DND-41 (cell line): ENCODE measurements around the gene SAT2.

Experiments
- ATAC-seq: fragments of 200-7000 bp; cut with Tn5 transposase; 3 replicates; pipeline ENCODE4 v1.9.1; 2021; ENCODE audit warnings: low read depth; ENCODE audit not compliant: insufficient read depth
- DNase-seq: peaks from one replicate; pipeline ENCODE4 v3.0.0-alpha.2; 2020
- H2AFZ ChIP-seq: 2 replicates; pipeline ENCODE4 v1.6.0; 2012; ENCODE audit warnings: low read depth, low read length
- H3K27ac ChIP-seq: 2 replicates; pipeline ENCODE4 v1.5.1; 2012; ENCODE audit warnings: low read length, inconsistent platforms
- H3K27me3 ChIP-seq: fragments of 200-600 bp; sonication (generic); 2 replicates; pipeline ENCODE4 v1.6.0; 2012; ENCODE audit warnings: low read length, mild to moderate bottlenecking, inconsistent platforms; ENCODE audit not compliant: insufficient read depth, poor library complexity
- H3K36me3 ChIP-seq: 2 replicates; pipeline ENCODE4 v1.5.1; 2012; ENCODE audit warnings: low read length, inconsistent platforms; ENCODE audit not compliant: insufficient read depth
- H3K4me1 ChIP-seq: 2 replicates; pipeline ENCODE4 v1.5.1; 2012; ENCODE audit warnings: mild to moderate bottlenecking, low read length; ENCODE audit not compliant: insufficient read depth
- H3K4me2 ChIP-seq: 2 replicates; pipeline ENCODE4 v1.6.0; 2012; ENCODE audit warnings: mild to moderate bottlenecking, moderate library complexity, low read length, inconsistent platforms; ENCODE audit not compliant: insufficient read depth
- H3K4me3 ChIP-seq, 2 experiments: fragments of 200-600 bp in 1 of 2; shearing (Covaris generic) in 1 of 2; 2 replicates each; pipeline ENCODE4 v1.5.1; 2012 to 2016; ENCODE audit warnings: inconsistent platforms in 2 of 2, low read length in 2 of 2, mild to moderate bottlenecking in 2 of 2, low read depth in 1 of 2, moderate library complexity in 1 of 2
- H3K79me2 ChIP-seq: 2 replicates; pipeline ENCODE4 v1.6.0; 2012; ENCODE audit warnings: low read length, inconsistent platforms; ENCODE audit not compliant: insufficient read depth
- H3K9ac ChIP-seq: 2 replicates; pipeline ENCODE4 v1.6.0; 2012; ENCODE audit warnings: low read depth, mild to moderate bottlenecking, inconsistent platforms, low read length, moderate library complexity
- H3K9me3 ChIP-seq: 2 replicates; pipeline ENCODE4 v1.5.1; 2012; ENCODE audit warnings: low read length, moderate library complexity, mild to moderate bottlenecking, inconsistent platforms; ENCODE audit not compliant: insufficient read depth, severe bottlenecking
- H4K20me1 ChIP-seq: 2 replicates; pipeline ENCODE4 v1.6.0; 2012; ENCODE audit warnings: low read length; ENCODE audit not compliant: insufficient read depth
- EZH2 ChIP-seq: IDR thresholded peaks from 3 replicates; pipeline ENCODE4 v1.6.1; 2012; ENCODE audit warnings: borderline replicate concordance, low read depth, mild to moderate bottlenecking, moderate library complexity, low read length, inconsistent platforms; ENCODE audit not compliant: severe bottlenecking
- TF ChIP-seq, protein P1 (sequence below): IDR thresholded peaks from 2 replicates; pipeline ENCODE4 v1.5.1; 2012; ENCODE audit warnings: borderline replicate concordance, low read length, moderate library complexity, mild to moderate bottlenecking; ENCODE audit not compliant: poor library complexity, severe bottlenecking; ENCODE audit errors: extremely low read depth

Gene SAT2

DNA sequence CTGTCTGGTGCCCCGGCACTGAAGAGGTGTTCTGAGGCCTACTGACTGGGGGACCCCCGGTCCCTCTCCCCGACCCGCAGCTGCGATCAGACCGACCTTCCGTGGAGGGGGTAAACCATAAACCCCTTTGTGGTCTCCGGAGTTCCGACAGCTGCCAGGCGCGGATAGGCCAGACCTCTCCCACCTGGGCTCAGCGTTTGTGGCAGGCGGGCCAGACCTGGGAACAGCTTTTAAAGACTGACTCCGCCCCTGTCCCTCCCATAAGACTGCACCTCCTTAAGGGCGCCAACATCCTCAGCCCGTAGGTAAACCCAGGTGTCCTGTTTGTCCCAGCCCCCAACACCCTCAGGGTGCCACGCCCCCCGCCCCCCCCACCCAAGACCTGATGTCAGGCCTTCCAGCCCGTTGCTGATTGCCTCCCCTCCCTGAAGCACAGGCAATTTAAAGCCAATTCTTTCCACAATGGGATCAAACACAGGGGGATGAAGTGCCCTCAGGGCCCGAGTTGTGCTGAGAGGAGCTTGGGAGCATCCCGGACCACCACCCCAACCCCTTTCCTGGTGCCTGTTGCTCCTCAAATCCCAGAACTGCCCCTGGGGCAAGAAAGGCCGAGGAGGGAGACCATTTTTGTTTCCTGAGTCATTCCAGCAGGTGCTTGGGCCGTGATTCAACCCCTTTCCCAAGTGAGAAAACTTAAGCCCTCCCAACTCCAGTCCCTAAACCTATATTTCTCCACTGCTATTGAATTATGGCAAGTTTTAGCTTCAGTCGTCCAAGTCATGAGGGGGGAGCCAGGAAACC, 37.5 kb downstream of the SAT2 start, which contains the start of gene SOX15:
TSS of gene SOX15 (minus strand) at position 204 of the 801 bp plus-strand sequence. CDS start 418 bp downstream, outside the sequence.
- H4K20me1 ChIP-seq = 0 out of 2 replicates have a peak, but pooled peaks cover 3% of the 10 kb centered on the region
- no peak within 1 kb of the TSS for H3K27ac ChIP-seq
- H3K9ac ChIP-seq = no peak within 1 kb of the TSS
- DNase-seq (no peak), ATAC-seq (no peak)
- H2AFZ ChIP-seq = no peak within 1 kb of the TSS
- H3K36me3 ChIP-seq = peaks cover 92% of the 10 kb centered on the region
- peaks cover 8% of the 10 kb centered on the region for H3K4me1 ChIP-seq
- TF ChIP-seq, protein P1, sequence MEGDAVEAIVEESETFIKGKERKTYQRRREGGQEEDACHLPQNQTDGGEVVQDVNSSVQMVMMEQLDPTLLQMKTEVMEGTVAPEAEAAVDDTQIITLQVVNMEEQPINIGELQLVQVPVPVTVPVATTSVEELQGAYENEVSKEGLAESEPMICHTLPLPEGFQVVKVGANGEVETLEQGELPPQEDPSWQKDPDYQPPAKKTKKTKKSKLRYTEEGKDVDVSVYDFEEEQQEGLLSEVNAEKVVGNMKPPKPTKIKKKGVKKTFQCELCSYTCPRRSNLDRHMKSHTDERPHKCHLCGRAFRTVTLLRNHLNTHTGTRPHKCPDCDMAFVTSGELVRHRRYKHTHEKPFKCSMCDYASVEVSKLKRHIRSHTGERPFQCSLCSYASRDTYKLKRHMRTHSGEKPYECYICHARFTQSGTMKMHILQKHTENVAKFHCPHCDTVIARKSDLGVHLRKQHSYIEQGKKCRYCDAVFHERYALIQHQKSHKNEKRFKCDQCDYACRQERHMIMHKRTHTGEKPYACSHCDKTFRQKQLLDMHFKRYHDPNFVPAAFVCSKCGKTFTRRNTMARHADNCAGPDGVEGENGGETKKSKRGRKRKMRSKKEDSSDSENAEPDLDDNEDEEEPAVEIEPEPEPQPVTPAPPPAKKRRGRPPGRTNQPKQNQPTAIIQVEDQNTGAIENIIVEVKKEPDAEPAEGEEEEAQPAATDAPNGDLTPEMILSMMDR = no peak
- H3K9me3 ChIP-seq = no peaks in the 10 kb centered on the region
- H3K4me3 ChIP-seq = no peak within 1 kb of the TSS
- peaks cover 16% of the 10 kb centered on the region for H3K79me2 ChIP-seq
- no peaks in the 10 kb centered on the region for H3K27me3 ChIP-seq
- no peak within 1 kb of the TSS for H3K4me2 ChIP-seq

- peaks cover 23% of the 10 kb centered on the region for H3K79me2 ChIP-seq
- H3K4me3 ChIP-seq = no peak overlapping the region
- 0 out of 2 replicates have a peak, but pooled peaks cover 3% of the 10 kb centered on the region for H4K20me1 ChIP-seq
- no peak overlapping the region for H2AFZ ChIP-seq
- TF ChIP-seq, protein P1 = no peak
- no peak for TF ChIP-seq EZH2
- DNase-seq (no peak), ATAC-seq (no peak)
- H3K27ac ChIP-seq = no peak overlapping the region
- H3K9me3 ChIP-seq = no peaks in the 10 kb centered on the region
- H3K9ac ChIP-seq = no peak overlapping the region
- no peaks in the 10 kb centered on the region for H3K27me3 ChIP-seq
- no peak overlapping the region for H3K4me2 ChIP-seq
- H3K36me3 ChIP-seq = peaks cover 86% of the 10 kb centered on the region
- H3K4me1 ChIP-seq = peaks cover 16% of the 10 kb centered on the region
Measured at GRCh38 chr17:7589204-7589868, 38.3 kb downstream of the SAT2 start.

- Histone ChIP-seq H3K9ac (no peak overlapping the region), H3K27ac (no peak overlapping the region), H3K4me3 (no peak overlapping the region), H3K4me1 (peaks cover 18% of the 10 kb centered on the region), H3K4me2 (no peak overlapping the region), H2AFZ (no peak overlapping the region), H4K20me1 (0 out of 2 replicates have a peak, but pooled peaks cover 3% of the 10 kb centered on the region), H3K79me2 (peaks cover 26% of the 10 kb centered on the region), H3K27me3 (no peaks in the 10 kb centered on the region), H3K36me3 (peaks cover 79% of the 10 kb centered on the region), H3K9me3 (no peaks in the 10 kb centered on the region)
- DNase-seq (no peak), ATAC-seq (no peak)
- no peak for TF ChIP-seq EZH2
- TF ChIP-seq, protein P1 = no peak
Measured at GRCh38 chr17:7588553-7589203, 38.9 kb downstream of the SAT2 start.
